Measurements from ENCODE around the gene GREB1.

GREB1 gene

DNA sequence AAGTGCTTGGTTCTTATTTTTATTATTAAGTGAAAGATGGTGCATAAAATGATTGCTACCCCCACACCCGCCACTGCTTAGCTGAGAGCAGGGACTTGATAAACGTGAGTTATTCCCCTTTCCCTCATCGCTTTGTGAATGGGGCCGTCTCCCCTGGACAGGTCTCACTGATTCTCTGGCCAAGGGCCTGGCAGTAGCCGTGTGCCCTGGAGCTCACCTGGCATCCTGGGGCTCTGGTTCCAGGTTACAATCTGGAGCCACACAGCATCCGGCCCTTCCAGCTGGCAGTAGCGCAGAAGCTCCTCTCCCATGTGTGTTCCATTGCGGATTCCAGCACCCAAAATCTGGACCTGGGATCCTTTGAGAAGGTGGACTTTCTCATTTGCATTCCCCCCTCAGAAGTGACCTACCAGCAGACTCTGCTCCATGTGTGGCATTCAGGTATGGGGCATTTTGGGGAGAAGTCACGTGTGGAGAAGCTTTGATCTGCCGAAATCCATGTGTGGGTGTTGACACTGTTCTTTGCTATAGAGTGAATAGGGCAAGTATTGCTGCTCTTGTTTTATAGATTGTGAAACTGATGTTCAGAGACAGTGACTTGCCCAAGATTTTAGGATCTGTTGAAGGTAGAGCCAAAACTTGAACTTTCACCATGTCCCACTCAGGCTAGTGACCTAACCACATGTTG is 63.8 kb downstream of the GREB1 start:
- no peak for DNase-seq (ENCODE audit: low read depth in 1 of 2, low spot score in 1 of 2)

DNA sequence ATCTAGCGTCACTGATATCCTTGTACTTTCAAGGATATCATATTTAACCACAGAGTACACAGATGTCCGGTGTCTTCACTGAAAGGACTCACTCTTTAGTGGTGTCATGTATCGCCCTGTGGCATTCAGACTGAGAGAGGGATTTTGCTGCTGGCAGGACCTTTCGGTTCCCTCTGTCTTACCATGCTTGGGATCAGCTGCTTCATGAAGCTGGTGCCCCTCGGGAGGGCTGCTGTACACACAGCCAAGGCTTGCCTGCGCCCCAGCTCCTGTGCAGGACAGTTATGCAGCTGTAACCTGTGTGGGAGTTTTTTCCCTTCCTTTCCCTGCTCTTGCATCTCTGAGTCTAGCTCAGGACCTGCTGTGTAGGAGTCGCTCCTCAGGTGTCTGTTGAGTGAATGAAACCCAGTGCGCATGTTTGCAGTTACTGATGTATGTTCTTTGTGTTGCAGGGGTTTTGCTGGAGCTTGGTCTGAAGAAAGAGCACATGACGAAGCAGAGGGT is 64.4 kb downstream of the GREB1 start:
- DNase-seq (ENCODE audit: low read depth in 1 of 2, low spot score in 1 of 2) = no peak

DNA sequence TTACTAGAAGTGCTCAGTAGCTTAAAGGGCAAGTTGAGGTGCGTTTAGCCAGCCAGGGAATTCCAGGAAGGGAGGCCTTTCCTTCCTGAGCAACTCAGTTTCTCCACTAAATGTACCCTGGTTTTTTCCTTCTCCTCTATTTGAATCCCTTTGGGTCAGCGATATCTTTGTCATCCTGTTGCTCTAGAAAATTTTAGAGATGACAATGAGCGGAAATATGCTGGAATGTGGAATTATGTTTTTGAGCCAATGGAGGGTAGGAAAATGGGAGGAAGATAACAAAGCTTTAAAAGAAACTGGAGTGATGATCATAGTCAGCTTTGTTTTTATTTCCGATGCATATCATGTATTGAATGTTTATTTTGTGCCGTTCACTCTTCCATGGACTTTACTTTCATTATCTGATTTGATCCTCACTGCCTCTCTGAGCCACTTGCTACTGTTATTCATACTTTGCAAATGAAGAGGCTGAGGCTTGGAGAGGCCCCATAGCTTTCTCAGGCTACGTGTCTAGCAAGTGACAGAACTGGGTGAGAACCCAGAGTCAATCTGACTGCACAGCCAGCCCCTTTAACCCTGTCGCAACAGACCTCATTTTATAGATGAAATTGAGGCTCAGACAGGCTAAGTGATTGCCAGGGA is 68.8 kb downstream of the GREB1 start:
- DNase-seq (ENCODE audit: low read depth in 1 of 2, low spot score in 1 of 2) = no peak

DNA sequence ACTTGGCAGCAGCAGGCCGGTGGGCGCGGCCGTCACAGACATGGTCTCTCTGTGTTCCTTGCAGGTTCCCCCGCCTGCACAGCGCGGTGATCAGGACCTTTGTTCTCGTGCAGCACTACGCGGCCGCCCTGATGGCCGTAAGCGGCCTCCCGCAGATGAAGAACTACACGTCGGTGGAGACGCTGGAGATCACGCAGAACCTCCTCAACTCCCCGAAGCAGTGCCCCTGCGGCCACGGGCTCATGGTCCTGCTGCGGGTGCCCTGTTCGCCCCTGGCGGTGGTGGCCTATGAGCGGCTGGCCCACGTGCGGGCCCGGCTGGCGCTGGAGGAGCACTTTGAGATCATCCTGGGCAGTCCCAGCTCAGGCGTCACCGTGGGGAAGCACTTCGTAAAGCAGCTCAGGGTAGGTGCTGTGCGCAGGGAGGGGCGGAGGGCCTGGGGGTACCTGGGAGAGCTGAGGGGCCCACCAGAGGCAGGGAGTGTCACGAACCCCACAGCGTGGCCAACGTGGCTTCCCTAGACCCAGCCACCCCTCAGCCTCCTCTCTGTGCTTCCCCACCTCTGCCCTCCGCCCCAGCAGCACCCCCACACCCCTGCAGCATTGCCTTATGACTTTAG is 76.9 kb downstream of the GREB1 start:
- DNase-seq (ENCODE audit: low read depth in 1 of 2, low spot score in 1 of 2) = no peak

DNA sequence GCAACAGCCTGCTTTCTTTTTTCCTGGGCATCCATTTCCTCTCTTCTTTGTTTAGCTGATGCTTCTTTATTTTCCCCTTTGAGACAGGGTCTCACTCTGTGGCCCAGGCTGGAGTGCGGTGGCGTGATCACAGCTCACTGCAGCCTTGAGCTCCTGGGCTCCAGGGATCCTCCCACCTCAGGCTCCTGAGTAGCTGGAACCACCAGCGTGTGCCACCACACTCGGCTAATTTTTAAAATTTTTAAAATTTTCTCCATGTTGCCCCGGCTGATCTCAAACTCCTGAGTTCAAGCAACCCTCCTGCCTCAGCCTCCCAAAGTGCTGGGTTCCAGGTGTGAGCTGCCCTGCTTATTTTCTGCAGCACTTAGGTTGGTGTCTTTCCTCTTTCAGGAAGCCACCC is 77.4 kb downstream of the GREB1 start:
- no peak for DNase-seq (ENCODE audit: low read depth in 1 of 2, low spot score in 1 of 2)

DNA sequence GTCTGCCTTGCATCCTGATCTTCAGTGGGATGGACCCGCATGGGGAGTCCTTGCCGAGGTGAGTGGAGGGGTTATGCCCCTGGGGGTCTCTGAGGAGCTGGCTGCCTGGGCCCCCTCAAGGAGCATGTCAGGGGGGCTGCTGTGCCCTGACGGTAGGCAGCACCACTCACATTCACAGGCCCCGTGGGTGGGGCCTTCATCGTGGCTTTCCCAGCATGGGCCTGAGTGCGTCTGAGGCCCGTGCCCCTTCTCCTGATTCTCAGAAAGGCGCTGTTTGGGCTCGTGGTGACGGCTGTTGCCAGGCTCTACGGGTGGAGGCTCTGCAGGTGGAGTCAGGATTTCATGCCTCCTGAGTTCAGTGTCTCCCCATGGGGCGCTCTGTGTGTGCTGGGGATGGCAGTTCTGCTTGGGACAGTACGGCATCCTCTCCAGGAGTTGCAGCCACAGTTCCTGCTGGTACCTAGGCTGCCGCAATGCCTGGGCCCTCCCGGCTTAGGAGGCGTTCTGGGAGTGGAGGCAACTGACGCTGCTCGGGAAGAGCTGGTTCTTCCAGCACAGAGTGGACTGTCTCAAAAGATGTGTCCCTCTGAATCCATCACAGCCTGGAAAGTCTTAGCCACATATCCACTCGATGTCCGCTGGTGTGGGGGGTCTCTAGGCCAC is 78.8 kb downstream of the GREB1 start:
- no peak for DNase-seq (ENCODE audit: low read depth in 1 of 2, low spot score in 1 of 2)

DNA sequence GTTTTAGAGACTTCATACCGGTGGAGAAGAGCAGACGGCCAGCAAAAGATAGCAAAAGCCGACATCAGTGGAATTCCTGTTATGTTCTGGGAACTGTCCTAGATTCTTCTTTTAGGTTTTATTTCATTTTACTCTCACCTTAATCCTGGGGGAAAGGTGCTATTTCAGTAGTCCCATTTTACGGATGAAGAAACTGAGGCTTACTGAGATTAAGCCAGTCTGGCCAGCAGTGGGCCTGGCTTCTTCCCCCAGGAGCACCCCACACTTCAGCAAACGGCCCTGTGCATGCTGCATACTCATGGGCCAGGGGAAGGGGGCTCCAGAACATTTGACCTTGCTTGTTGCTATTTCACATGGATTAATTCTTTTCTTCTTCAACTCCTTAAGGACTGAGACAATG is 79.5 kb downstream of the GREB1 start:
- DNase-seq (ENCODE audit: low read depth in 1 of 2, low spot score in 1 of 2) = no peak

DNA sequence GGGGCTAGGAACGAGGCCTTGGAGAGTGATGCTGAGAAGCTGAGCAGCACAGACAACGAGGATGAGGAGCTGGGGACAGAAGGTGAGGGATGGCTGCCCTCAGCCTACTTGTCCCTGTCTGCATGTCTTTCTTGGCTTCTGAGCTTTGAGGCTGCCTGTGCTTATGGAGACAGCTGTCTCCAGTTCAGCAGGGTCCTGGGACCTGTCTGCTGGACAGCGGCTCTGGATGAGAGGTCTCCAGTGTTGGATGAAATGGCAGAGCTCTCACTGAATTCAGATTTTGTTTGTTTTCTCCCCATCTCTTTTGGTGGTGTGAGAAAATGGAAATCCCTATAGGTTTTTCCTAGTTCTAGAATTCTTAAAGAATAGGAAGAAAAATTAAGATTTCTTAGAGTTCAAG is 81.4 kb downstream of the GREB1 start:
- no peak for DNase-seq (ENCODE audit: low read depth in 1 of 2, low spot score in 1 of 2)

DNA sequence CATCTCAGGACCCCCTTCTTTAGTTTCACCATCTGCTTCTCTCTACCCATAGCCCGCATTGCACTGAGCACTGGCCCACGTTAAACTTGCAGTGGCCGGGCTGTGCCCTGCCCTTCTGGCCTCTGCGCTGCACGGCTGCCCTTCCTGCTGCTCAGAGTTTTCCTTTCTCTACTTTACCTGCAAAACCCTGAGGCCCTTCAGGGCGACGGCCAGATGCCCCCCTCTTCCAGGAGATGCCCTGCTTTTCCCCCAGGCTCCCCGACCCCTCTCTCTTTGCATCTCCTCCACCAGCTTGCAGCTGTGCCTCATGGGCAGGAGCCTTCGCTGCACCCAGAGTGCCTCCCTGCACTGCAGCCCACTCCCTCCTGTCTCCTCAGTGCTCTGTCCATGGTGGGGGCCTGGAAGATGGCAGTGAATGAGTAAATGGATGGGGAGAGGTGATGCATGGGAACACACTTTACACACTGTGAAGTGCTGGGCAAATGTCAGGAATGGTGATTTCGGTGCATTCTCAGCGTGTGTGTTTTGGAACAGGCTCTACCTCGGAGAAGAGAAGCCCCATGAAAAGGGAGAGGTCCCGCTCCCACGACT is 82.3 kb downstream of the GREB1 start:
- DNase-seq (ENCODE audit: low read depth in 1 of 2, low spot score in 1 of 2) = no peak

DNA sequence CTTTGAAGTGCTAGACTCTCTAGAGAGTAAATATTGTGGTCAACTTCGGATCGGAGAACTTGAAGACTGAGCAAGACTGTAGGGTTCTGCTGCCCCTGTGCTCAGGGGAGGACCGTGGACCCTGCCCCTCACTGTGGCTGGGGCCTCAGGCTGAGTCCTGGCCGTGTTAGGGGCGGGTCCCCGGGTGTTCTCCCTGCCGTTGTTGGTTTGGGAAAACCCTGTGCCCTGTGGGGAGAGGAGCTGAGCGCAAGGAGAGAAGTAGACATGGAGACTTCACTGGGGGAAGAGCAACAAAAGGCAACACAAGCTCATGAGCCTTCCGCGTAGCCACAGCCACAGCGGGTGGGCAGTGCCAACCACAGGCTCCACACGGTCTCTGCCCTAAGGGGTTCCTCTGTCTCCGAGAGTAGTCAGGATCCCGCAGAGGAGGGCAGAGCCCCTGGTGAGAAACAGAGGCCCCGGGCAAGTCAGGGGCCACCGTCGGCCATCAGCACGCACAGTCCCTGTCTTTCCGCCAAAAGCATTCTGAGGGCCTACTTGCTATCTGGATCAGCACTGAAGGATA is 83.1 kb downstream of the GREB1 start:
- no peak for DNase-seq (ENCODE audit: low read depth in 1 of 2, low spot score in 1 of 2)

DNA sequence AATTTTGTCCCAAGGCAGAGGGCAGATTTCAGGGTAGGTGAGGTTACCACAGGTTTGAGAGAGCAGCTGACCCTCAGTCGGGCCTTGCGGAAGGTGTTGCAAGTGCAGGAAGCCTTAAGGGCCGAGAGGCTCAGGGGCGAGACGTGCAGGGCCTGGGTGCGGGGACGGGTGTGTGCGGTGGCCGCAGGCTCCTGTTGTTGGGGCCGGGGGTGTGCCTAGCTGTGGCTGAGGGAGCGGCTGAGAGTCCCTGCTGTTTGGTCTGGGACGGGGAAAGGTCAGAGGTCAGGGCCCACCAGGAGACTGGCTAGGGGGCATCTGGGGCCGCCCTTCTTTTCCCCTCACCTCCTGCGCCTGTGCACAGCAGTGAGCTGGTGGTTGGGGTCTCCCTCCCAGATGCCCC is 83.7 kb downstream of the GREB1 start:
- no peak for DNase-seq (ENCODE audit: low read depth in 1 of 2, low spot score in 1 of 2)

DNA sequence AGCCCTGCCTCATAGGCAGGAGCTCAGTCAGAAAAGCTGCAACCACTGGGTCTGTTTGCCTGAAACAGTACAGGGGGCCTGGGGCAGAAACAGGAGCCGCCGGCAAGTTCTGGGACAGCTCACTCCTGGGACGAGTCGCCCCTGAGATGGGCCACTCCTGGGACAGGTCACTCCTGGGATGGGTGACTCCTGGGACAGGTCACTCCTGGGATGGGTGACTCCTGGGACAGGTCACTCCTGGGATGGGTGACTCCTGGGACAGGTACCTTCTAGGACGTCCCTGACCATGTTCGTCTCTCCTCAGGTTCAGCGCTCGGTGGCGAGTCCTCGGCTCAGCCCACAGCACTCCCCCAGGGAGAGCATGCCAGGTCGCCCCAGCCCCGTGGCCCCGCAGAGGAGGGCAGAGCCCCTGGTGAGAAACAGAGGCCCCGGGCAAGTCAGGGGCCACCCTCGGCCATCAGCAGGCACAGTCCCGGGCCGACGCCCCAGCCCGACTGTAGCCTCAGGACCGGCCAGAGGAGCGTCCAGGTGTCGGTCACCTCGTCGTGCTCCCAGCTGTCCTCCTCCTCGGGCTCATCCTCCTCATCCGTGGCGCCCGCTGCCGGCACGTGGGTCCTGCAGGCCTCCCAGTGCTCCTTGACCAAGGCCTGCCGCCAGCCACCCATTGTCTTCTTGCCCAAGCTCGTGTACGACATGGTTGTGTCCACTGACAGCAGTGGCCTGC is 84.3 kb downstream of the GREB1 start:
- peak in 1 of 2 donors; percentile 6 for DNase-seq (ENCODE audit: low read depth in 1 of 2, low spot score in 1 of 2)

DNA sequence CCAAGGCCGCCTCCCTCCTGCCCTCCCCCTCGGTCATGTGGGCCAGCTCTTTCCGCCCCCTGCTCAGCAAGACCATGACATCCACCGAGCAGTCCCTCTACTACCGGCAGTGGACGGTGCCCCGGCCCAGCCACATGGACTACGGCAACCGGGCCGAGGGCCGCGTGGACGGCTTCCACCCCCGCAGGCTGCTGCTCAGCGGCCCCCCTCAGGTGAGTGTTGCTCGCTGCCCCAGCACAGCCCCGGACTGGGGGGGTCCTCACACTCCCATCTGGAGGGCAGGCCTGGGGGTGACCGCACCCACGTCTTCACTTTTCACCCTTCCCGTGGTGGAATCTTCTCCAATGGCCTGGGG is 84.8 kb downstream of the GREB1 start:
- no peak for DNase-seq (ENCODE audit: low read depth in 1 of 2, low spot score in 1 of 2)

DNA sequence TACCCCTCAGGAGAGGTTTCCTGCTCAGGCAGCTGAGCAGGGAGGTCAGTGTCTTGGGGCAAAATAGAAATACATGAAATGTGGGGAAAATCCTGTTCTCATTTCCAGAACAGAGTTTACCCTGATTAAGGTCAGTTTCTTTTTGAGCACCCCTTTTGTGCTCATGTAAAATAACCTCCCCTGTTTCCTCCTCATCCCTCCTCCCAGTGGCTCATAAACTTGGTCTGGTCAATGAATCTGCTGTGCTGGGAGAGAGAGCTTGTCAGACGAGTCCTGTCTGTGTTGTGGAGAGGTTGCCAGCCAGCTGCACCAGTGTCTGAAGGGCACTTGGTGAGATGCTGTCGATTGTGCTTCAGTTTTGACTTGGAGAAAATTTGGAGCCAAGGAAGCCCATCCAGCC is 87.6 kb downstream of the GREB1 start:
- no peak for DNase-seq (ENCODE audit: low read depth in 1 of 2, low spot score in 1 of 2)

DNA sequence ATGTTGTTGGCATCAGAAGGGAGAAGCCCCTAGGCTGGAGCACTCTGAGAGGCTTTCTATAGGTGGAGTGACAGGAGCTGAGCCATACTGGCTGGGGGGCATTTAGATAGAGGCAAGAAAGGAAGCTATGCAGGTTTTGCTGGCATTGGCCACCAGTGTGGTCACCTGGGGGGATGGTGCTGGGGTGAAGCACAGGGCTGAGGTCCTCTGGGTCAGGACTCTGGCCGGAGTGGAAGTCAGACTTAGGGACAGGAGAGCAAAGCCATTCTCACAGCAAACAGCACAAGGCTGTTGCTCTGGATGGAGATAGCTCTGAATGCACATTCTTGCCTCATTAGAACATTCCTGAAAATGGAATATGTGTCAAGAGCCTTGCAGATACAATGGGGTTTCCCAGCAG is 88.8 kb downstream of the GREB1 start:
- DNase-seq (ENCODE audit: low read depth in 1 of 2, low spot score in 1 of 2) = no peak

DNA sequence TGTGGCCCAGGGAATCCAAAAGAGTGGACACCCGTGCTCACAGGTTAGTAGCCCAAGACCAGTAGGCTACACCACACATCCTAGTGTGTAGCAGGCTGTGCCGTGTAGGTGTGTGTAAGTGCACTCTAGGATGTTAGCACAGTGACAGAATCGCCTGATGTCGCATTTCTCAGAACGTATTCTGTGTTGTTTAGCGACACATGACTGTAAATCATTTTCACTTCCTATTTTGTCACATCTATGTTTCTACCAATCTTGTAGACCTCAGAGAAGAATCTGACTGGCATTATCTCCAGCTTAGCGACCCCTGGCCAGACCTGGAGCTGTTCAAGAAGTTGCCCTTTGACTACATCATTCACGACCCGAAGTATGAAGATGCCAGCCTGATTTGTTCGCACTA is 91.0 kb downstream of the GREB1 start:
- DNase-seq (ENCODE audit: low read depth in 1 of 2, low spot score in 1 of 2) = no peak

DNA sequence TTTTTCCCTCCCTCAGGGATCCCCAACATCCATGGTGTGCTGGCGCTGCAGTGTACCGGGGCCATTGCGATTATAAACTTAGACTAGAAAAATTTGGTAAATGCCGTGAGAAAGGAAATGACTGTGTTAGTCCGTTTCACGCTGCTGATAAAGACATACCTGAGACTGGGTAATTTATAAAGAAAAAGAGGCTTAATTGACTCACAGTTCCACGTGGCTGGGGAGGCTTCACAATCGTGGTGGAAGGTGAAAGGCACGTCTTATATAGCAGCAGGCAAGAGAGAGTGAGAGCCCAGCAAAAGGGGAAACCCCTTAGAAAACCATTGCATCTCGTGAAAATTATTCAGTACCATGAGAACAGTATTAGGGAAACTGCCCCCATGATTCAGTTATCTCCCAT is 91.8 kb downstream of the GREB1 start:
- no peak for DNase-seq (ENCODE audit: low read depth in 1 of 2, low spot score in 1 of 2)

DNA sequence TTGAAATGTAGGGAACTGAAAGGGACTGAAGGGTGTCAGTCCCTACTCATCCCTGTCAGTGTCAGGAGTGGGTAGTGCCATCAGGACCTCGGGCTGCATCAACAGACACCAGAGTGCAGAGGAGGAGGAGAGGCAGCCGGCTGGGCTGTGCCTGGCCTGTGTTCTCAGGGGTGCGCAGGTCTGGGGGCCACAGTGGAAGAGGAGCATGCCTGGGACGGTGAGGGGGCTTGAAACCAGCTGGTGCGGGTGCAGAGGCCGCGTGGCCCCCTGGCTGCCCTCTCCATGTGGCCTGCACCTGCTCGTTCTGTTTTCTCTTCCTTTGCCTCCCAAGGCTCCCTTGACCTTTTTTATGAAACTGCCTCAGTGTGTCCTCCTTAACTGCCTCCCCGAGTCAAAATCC is 94.8 kb downstream of the GREB1 start:
- no peak for DNase-seq (ENCODE audit: low read depth in 1 of 2, low spot score in 1 of 2)

DNA sequence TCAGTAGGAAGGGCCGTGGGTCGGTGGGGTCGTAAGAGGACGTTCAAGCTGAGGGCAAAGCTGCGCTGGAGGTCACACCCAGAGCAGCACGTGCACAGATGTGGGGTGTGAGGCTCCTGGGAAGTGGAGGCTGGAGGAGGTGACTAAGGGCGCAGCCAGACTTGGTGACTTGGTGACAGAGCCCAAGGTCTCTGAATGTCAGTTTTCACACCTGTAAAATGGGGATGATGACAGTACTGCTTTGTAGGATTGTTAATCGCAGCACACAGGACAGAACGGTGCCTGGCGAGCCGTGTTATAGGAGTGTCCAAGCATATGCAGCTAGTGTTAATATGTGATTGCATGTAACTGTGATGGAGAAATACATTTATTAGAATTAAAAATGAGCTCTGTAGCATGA is 95.4 kb downstream of the GREB1 start:
- no peak for DNase-seq (ENCODE audit: low read depth in 1 of 2, low spot score in 1 of 2)

DNA sequence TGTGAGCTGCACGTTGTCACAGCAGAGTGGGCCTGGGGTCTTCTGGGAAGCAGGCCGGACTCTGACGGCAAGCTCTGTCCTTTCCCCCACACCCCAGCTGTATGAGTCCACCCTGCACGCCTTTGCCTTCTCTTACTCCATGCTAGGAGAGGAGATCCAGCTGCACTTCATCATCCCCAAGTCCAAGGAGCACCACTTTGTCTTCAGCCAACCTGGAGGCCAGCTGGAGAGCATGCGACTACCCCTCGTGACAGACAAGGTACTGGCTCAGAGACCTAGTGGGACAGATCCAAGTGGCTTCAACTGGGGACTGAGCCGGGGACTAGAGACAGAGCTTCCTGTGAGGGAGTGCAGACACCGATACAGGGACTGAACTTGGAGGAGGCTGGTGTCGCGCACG is 96.0 kb downstream of the GREB1 start:
- no peak for DNase-seq (ENCODE audit: low read depth in 1 of 2, low spot score in 1 of 2)

DNA sequence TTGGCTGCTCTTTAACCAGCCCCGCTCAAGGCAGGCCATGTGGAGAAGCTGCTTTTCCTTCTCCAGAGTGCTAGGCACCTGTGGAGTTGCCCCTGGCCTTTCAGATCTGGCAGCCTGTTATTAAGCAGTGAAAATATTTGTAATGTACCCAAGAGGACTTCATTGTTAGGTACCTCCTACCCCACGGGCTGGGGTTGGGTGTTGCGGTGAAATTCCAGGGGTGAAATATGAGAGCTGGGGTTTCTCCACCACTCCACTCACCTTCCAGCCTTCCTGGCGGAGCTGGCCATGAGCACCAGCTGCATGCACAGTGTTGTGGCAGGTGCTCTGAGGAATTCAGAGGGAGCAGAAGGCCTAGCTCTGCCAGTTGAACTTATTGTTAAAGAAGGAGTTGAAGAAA is 97.0 kb downstream of the GREB1 start:
- no peak for DNase-seq (ENCODE audit: low read depth in 1 of 2, low spot score in 1 of 2)
